B cell (primary cell): ENCODE results near the gene TDRD12. TPM values are rescaled to one million over a fixed set of nuclear protein-coding genes. Genes with fewer than 3 reads are reported as not detected.

ENCODE experiments used
- ATAC-seq: fragments of 200-7000 bp; cut with Tn5 transposase; one replicate; pipeline ENCODE4 v1.10.0; 2021; ENCODE audit warnings: low read depth, mild to moderate bottlenecking, moderate number of reproducible peaks, moderate library complexity
- CTCF ChIA-PET: fragments of 350-600 bp; sonication (Branson Sonifier 250); formaldehyde crosslinking; loops from one replicate; lab custom pipeline; 2021; ENCODE audit warnings: antibody characterized with exemption, inconsistent platforms; lab: Charles Lee
- POLR2A ChIA-PET: fragments of 350-600 bp; sonication (Branson Sonifier 250); formaldehyde crosslinking; loops from one replicate; lab custom pipeline; 2021; ENCODE audit warnings: antibody characterized with exemption; lab: Charles Lee
- DNase-seq: peaks from one replicate; pipeline ENCODE4 v3.0.0; 2013
- H2AFZ ChIP-seq: 2 replicates; pipeline ENCODE4 v1.6.1; 2012; ENCODE audit warnings: mild to moderate bottlenecking, low read depth, low read length; ENCODE audit not compliant: insufficient read depth, poor library complexity, severe bottlenecking
- H3K27ac ChIP-seq, 2 donors: 1 replicate in 1 of 2; 2 replicates in 1 of 2; pipeline ENCODE4 v1.5.1; 2012 to 2013; ENCODE audit warnings: low read length in 2 of 2, mild to moderate bottlenecking in 2 of 2, moderate library complexity in 1 of 2
- H3K27me3 ChIP-seq, 4 experiments: fragments of 200-600 bp in 1 of 4; sonication (generic) in 1 of 4; replicated peaks in 1 of 4; 1 replicate in 2 of 4; 2 replicates in 2 of 4; pipeline versions ENCODE4 v1.6.1 to v1.7.0; 2013 to 2016; ENCODE audit warnings: low read length in 3 of 4, mild to moderate bottlenecking in 2 of 4, mixed read lengths in 1 of 4, moderate library complexity in 1 of 4; ENCODE audit not compliant: insufficient read depth in 4 of 4, control insufficient read depth in 3 of 4; ENCODE audit errors: control extremely low read depth in 1 of 4
- H3K36me3 ChIP-seq, 2 experiments: replicated peaks in 1 of 2; 1 replicate in 1 of 2; 2 replicates in 1 of 2; pipeline versions ENCODE4 v1.6.1 to v1.7.1; 2013; ENCODE audit warnings: low read length in 1 of 2; ENCODE audit not compliant: insufficient read depth in 2 of 2, control insufficient read depth in 1 of 2; ENCODE audit errors: control extremely low read depth in 1 of 2, extremely low read depth in 1 of 2
- H3K4me1 ChIP-seq, 2 donors: fragments of 200-600 bp in 1 of 2; sonication (generic) in 1 of 2; 1 replicate in 1 of 2; 2 replicates in 1 of 2; pipeline versions ENCODE4 v1.5.1 to v1.6.1; 2013 to 2017; ENCODE audit warnings: low read length in 2 of 2; ENCODE audit not compliant: control insufficient read depth in 2 of 2, insufficient read depth in 2 of 2
- H3K4me2 ChIP-seq: replicated peaks from 2 replicates; pipeline ENCODE3; 2012; ENCODE audit warnings: mild to moderate bottlenecking, low read depth, low read length; ENCODE audit not compliant: poor library complexity, severe bottlenecking
- H3K4me3 ChIP-seq, 5 experiments: fragments of 200-600 bp in 1 of 5; sonication (generic) in 1 of 5; 1 replicate in 3 of 5; 2 replicates in 2 of 5; pipeline versions ENCODE4 v1.5.1 to v1.7.0; 2011 to 2016; ENCODE audit warnings: low read length in 4 of 5, mild to moderate bottlenecking in 4 of 5, low read depth in 2 of 5, control low read depth in 1 of 5, moderate library complexity in 1 of 5; ENCODE audit not compliant: insufficient read depth in 1 of 5; ENCODE audit errors: control extremely low read depth in 1 of 5, extremely low read depth in 1 of 5
- H3K79me2 ChIP-seq: fragments of 200-600 bp; sonication (generic); one replicate; pipeline ENCODE4 v1.6.0; 2016; ENCODE audit warnings: low read length; ENCODE audit not compliant: control insufficient read depth, insufficient read depth
- H3K9ac ChIP-seq: fragments of 200-600 bp; sonication (generic); 2 replicates; pipeline ENCODE4 v1.6.1; 2017; ENCODE audit warnings: mild to moderate bottlenecking, low read length, moderate library complexity
- H3K9me3 ChIP-seq, 3 donors: one replicate each; pipeline versions ENCODE4 v1.6.1 to v1.7.1; 2013; ENCODE audit warnings: low read length in 2 of 3; ENCODE audit not compliant: control insufficient read depth in 2 of 3, insufficient read depth in 1 of 3; ENCODE audit errors: control extremely low read depth in 1 of 3
- H4K20me1 ChIP-seq: 2 replicates; pipeline ENCODE4 v1.6.0; 2012; ENCODE audit warnings: mild to moderate bottlenecking, low read length; ENCODE audit not compliant: insufficient read depth, control insufficient read depth, poor library complexity, severe bottlenecking
- H3K27ac Mint-ChIP-seq: one replicate; pipeline ENCODE4 v1.8.0; 2021; ENCODE audit warnings: mixed read lengths
- H3K27me3 Mint-ChIP-seq: one replicate; pipeline ENCODE4 v1.8.0; 2021; ENCODE audit warnings: mixed read lengths
- H3K4me1 Mint-ChIP-seq: one replicate; pipeline ENCODE4 v1.8.0; 2021; ENCODE audit warnings: mixed read lengths
- H3K4me3 Mint-ChIP-seq: one replicate; pipeline ENCODE4 v1.8.0; 2021; ENCODE audit warnings: mixed read lengths
- H3K9me3 Mint-ChIP-seq: one replicate; pipeline ENCODE4 v1.8.0; 2022; ENCODE audit warnings: mixed read lengths; ENCODE audit not compliant: insufficient read depth
- EZH2 ChIP-seq: IDR thresholded peaks from 2 replicates; pipeline ENCODE4 v1.6.1; 2012; ENCODE audit warnings: borderline replicate concordance, low read depth, mild to moderate bottlenecking, moderate library complexity, low read length; ENCODE audit not compliant: insufficient read depth, poor library complexity, severe bottlenecking
- WGBS: methylation state at CpG from one replicate; pipeline ENCODE4 v1.1.5; 2013; ENCODE audit warnings: missing lambda C conversion rate; ENCODE audit not compliant: insufficient coverage; 5-methylcytosine and 5-hydroxymethylcytosine counted together
- intact Hi-C: fragments of 100-400 bp; cut with micrococcal nuclease; formaldehyde crosslinking; loops from one replicate; pipeline ENCODE4 v1.10.0; 2022
- polyA minus RNA-seq: library from RNA; depleted of rRNA, polyadenylated mRNA; stranded (reverse); fragments of >200 nt; gene quantifications from 2 replicates; pipeline ENCODE4 v1.2.3, GENCODE V29; 2012
- polyA plus RNA-seq: library from polyadenylated mRNA; depleted of rRNA; stranded (reverse); fragments of >200 nt; gene quantifications from 2 replicates; pipeline ENCODE4 v1.2.3, GENCODE V29; 2012
- total RNA-seq, 2 donors: library from RNA; stranded (reverse); fragments of 120-200 nt in 1 of 2; gene quantifications; 1 replicate in 1 of 2; 2 replicates in 1 of 2; pipeline versions ENCODE4 v1.2.3 to v1.2.4, GENCODE V29; 2013 to 2022
- TF ChIP-seq, protein P1 (sequence below): fragments of 200-600 bp; IDR thresholded peaks from one replicate; pipeline ENCODE4 v1.8.0; 2022; ENCODE audit warnings: antibody characterized with exemption, mild to moderate bottlenecking

Gene TDRD12
- total RNA-seq = 0.68 and 1.1 TPM in 2 replicates
- 0.12 TPM for total RNA-seq (2013)
- 0.30 and 0.74 TPM in 2 replicates for polyA plus RNA-seq
- polyA minus RNA-seq = 0.26 and 0.71 TPM in 2 replicates

DNA sequence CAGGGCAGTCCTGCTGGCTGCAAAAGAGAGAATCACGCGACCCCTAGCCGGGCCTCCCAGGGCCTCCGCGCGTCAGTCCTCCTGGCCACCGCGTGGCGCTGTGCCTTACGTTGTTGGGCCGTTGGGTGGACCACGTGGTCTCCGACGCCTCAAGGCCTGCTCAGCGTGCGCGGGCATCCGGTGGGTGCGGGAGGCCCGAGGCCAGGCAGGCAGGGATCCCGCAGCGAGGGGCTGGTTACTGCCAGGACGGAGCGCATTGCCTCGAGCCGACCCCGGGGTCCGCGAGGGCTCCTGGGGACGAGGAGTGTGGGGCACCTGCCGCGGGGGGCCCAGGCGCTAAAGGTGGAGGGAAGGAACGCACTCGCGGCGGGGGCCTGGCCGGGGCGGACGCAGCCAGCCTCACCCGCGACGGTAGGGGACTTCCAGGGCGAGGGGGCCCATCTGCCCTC lies at the start of gene TDRD12:
Gene TDRD12, plus strand, starts transcription at position 157 of the 449 bp plus-strand sequence. CDS start 306 bp downstream, outside the sequence.
- Histone ChIP-seq H3K79me2 (no peaks in the 10 kb centered on the region), H4K20me1 (no peaks in the 10 kb centered on the region), H3K9ac (no peak within 1 kb of the TSS), H3K27ac (no peak within 1 kb of the TSS), H3K9me3 (peaks cover 0 to 8% (median 0%) of the 10 kb centered on the region in 3 donors), H3K27me3 (no peaks in the 10 kb centered on the region), H3K4me1 (no peaks in the 10 kb centered on the region), H3K36me3 (peaks cover 0 to 4% of the 10 kb centered on the region in 2 experiments), H2AFZ (no peak within 1 kb of the TSS), H3K4me2 (no peak within 1 kb of the TSS), H3K4me3 (no peak within 1 kb of the TSS)
- Mint-ChIP-seq H3K9me3 (no peaks in the 10 kb centered on the region), H3K27ac (no peak within 1 kb of the TSS), H3K4me1 (no peaks in the 10 kb centered on the region), H3K27me3 (no peaks in the 10 kb centered on the region), H3K4me3 (no peak within 1 kb of the TSS)
- intact Hi-C loops = no loop called here
- POLR2A ChIA-PET = no interaction called here
- 92% methylated on average over 38 of the region's 44 CpGs for WGBS
- ATAC-seq (no peak), DNase-seq (no peak)
- CTCF ChIA-PET = no interaction called here
- TF ChIP-seq, protein P1, sequence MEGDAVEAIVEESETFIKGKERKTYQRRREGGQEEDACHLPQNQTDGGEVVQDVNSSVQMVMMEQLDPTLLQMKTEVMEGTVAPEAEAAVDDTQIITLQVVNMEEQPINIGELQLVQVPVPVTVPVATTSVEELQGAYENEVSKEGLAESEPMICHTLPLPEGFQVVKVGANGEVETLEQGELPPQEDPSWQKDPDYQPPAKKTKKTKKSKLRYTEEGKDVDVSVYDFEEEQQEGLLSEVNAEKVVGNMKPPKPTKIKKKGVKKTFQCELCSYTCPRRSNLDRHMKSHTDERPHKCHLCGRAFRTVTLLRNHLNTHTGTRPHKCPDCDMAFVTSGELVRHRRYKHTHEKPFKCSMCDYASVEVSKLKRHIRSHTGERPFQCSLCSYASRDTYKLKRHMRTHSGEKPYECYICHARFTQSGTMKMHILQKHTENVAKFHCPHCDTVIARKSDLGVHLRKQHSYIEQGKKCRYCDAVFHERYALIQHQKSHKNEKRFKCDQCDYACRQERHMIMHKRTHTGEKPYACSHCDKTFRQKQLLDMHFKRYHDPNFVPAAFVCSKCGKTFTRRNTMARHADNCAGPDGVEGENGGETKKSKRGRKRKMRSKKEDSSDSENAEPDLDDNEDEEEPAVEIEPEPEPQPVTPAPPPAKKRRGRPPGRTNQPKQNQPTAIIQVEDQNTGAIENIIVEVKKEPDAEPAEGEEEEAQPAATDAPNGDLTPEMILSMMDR = no peak
- no peak for TF ChIP-seq EZH2

DNA sequence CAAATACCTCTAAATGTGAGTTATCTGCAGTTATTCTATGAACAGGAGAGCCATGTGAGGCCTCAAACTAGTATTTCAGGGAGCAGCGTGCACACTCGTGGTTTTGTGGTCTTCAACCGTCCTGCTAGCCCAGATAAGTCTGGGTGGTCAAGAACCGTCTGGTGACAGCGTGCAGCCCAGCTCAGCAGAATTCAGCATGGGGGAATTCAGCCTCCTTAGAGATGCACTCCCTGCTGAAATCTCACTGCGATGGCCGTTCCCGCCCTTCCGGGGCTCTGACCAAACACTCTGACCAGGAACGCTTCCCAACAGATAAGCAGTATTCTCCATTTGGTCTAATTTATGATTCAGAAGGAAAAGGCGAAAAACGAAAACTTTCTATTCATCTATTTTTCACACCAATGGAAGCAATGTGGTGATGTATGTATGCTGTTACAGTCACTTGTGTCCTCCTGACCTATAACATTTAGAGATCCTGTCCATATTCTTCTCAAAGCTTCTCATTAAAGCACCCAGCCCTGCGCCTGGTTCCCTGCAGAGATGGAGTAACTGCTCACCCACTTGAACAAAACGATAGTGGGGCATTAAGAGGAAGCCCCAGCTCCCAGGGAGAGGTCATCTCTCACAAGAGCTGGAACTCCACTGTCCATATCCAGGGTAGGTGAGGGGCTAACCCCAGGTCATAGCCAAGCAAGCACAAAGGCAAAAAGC lies 47.5 kb upstream of the TDRD12 start:
- intact Hi-C loops = loop anchor here (10.0 kb wide), 1 partner anchor 413 kb away; the partner anchor contains the start of gene GPATCH1
- peaks cover 1% of the 10 kb centered on the region for H3K27me3 Mint-ChIP-seq
- no peak overlapping the region for H3K27ac Mint-ChIP-seq
- Histone ChIP-seq H3K79me2 (peaks cover 74% of the 10 kb centered on the region), H3K4me2 (no peak overlapping the region), H3K9ac (no peak overlapping the region), H3K9me3 (peaks cover 0 to 12% (median 0%) of the 10 kb centered on the region in 3 donors), H2AFZ (no peak overlapping the region), H3K27me3 (peaks cover 0 to 13% (median 3%) of the 10 kb centered on the region in 4 experiments), H3K4me1 (peaks cover 20 to 34% of the 10 kb centered on the region in 2 donors), H3K4me3 (no peak overlapping the region), H3K36me3 (peaks cover 0 to under 1% of the 10 kb centered on the region in 2 experiments), H4K20me1 (peaks cover 55% of the 10 kb centered on the region), H3K27ac (no peak overlapping the region)
- H3K9me3 Mint-ChIP-seq = no peaks in the 10 kb centered on the region
- no peak for DNase-seq
- peak overlapping the region; percentile 32 for H3K4me3 Mint-ChIP-seq
- ChIA-PET CTCF (no interaction called here), POLR2A (no interaction called here)
- no peak for ATAC-seq
- no peak for TF ChIP-seq EZH2
- TF ChIP-seq, protein P1 = no peak
- 43% methylated on average over 11 of the region's 14 CpGs for WGBS
- H3K4me1 Mint-ChIP-seq = peaks cover 37% of the 10 kb centered on the region
